GM19023 (cell line): ENCODE measurements around the gene MRM3.
"Not testable (repeated sequence)": the region's sequence is repeated elsewhere in the genome, so short reads cannot be mapped to it uniquely, and the experiment has no call there.

ENCODE experiments used
- ATAC-seq: cut with Tn5 transposase; IDR thresholded peaks from one replicate; pipeline ENCODE4 v1.9.1; 2021; ENCODE audit warnings: mild to moderate bottlenecking, moderate library complexity; ENCODE audit not compliant: unreplicated experiment

MRM3 gene

DNA sequence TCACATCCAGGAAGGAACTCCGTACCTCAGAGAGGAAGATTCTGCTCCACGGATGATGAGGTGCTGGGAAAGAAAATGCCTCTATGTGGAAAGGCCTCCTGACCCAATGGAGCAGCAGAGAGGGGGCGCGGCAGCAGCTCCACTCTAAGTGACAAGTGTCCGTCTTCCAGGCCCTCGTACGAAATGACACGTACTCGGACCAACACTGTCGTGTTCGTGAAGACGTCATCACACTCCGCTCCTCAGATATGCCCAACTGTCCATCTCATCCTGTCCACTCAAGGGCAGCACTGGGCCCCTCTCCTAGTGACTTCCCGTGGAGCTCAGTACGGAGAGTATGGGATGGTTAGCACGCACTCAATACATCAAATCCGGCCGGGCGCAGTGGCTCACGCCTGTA lies 32.2 kb downstream of the MRM3 start:
- no peak for ATAC-seq

DNA sequence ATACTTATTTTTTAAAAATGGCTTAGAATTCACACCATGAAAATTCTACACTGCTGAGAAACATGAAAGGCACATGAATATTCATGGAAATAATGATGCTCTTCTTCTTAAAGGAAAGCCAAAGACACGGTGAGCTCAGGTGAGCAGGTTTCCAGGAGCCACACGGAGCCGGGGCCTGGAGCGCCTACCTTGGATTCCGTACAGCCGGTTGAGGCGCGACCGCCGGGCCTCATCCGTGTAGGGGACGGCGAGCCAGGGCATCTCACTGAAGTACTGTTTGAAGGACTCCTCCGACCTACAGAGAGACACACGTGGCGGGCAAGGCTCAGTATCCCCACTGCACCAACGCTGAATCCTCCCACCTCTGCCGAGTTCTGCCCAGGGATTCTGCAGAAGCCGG lies 37.1 kb downstream of the MRM3 start:
- no peak for ATAC-seq

DNA sequence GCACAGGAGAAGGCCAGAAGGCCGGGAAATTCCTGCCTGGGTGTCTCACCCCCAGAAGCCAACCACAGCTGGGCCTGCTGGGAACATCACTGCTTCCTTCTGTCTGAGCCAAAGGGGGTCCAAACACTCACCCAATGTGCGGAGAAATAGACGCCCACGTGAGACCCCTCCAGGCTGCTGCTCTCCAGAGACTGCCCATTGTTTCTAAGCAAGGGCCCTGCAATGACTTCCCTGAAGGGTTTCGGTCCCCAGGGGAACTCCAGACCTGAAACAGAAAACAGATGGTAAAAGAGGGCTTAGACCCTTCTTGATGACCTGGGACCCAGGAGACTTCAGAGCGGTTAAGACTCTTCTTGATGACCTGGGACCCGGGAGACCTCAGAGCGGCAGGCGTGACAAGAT lies 41.3 kb downstream of the MRM3 start:
- no peak for ATAC-seq

DNA sequence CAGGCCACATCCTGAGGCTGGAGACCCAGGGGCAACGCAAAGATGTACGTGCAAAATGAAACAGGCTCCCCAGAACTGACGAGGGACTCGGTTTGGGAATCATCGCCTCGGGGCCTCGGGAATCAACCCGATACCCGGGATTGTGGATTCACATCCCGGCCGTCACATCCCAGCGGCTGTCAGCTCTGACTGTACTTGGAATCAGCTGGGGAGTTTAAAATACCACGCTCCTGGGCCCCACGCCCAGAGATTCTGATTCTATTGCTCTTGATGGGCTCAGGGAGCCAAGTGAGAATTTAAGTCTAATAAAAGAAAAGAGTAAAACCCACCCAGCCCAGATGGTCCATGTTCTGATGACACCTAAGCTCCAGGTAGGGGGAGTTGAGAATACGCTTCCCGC lies 42.2 kb downstream of the MRM3 start:
- no peak for ATAC-seq

DNA sequence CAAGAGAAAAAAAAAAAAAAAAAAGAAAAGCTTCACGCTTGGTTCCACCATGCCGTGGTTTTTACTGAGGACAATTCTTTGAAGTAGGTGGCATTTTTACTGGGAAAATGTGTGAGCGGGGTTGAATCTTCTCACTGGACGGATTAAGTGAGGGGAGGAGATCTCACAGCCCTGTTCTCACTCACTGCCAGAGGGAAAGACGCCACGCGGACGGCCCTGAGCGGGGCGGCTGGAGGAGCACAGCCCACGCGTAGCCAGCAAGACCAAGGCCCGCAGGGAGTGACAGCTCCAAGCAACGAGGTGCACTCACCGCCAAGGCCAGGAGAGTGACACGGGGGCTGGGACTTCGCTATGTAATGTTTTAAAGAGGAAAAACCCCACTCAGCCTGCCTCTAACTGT lies 43.1 kb downstream of the MRM3 start:
- no peak for ATAC-seq

DNA sequence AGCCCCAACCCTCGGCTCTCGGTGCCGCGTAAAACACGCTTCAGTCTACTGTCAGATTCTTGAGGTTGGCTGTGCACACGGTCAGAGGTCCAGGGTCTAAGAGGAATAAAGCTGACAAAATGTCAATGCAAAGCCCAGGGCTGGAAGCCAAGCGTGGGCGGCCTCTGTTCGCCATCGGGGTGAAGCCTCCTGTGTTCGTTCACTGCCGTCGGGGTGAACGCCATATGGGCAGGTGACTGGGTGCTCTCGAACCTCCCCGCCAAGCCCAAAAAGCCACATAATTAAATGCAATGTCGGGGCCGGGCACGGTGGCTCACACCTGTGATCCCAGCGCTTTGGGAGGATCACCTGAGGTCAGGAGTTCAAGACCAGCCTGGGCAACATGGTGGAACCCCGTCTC lies 44.6 kb downstream of the MRM3 start:
- ATAC-seq: no peak

DNA sequence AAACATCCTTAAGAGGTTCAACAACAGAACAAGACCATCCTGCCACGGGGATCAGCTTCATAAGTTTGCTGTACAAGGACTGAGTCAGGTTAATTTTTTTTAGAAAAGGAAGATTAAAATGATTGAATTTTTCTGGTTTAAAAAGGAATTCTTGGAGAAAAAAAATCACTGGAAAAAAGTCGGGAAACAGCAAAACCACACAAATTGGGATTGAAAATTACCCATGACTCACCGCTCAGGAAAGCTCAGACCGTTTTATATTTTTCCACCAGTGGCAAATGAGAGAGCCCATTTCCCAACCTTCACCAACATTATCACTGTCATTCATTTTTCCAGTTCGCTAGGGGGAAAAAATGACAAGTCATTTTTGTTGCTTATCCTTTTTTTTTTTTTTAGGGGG lies 46.6 kb downstream of the MRM3 start:
- no peak for ATAC-seq

DNA sequence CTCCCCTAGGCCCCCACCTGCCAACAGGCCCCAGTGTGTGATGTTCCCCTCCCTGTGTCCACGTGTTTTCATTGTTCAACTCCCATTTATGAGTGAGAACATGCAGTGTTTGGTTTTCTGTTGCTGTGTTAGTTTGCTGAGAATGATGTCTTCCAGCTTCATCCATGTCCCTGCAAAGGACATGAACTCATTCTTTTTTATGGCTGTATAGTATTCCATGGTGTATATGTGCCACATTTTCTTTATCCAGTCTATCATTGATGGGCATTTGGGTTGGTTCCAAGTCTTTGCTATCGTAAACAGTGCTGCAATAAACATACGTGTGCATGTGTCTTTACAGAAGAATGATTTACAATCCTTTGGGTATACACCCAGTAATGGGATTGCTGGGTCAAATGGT lies 47.5 kb downstream of the MRM3 start:
- ATAC-seq: not testable (repeated sequence)

DNA sequence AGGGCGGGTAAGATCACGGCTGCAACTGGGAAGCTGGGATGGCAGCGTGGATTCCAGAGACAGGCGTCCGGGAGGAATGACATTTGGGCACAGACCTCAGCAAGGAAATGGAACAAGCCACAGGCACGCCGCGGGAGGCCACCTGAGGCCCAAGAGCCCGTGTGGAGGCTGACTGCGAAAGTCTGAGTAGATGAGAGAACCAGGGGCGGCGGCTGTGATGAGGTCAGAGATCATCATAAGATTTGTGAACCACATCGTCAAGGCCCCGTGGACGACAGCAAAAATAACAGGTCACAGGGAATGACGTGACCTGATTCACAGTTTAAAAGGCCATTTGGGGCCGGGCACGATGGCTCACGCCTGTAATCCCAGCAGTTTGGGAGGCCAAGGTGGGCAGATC lies 48.2 kb downstream of the MRM3 start:
- no peak for ATAC-seq

DNA sequence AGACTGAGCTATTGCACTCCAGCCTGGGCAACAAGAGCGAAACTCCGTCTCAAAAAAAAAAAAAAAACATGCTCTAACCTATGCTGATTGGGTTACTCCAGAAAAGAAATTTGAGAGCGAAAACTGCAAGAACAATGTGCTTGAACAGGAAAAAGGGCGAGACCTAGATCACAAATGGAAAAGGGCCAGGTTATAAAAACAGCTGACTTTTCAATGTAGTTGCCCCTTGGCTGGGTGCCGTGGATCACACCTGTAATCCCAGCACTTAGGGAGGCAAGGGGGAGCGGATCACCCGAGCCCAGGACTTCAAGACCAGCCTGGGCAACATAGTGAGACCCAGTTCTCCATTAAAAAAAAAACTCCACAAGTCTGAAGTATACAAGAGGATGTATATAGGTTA lies 48.8 kb downstream of the MRM3 start:
- ATAC-seq: no peak

DNA sequence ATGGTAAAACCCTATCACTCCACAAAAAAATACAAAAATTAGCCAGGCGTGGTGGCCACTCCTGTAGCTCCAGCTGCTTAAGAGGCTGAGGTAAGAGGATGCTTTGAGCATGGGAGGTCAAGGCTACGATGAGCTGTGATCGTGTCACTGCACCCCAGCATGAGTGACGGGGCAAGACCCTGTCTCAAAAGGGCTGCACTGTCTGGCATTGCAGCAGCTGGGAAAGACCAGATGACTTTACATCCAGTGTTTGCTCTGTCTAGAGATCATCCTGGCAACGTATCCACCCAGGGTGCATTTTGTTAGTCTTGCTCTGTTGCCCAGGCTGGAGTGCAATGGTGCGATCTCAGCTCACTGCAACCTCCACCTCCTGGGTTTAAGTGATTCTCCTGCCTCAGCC lies 52.0 kb downstream of the MRM3 start:
- ATAC-seq: no peak

DNA sequence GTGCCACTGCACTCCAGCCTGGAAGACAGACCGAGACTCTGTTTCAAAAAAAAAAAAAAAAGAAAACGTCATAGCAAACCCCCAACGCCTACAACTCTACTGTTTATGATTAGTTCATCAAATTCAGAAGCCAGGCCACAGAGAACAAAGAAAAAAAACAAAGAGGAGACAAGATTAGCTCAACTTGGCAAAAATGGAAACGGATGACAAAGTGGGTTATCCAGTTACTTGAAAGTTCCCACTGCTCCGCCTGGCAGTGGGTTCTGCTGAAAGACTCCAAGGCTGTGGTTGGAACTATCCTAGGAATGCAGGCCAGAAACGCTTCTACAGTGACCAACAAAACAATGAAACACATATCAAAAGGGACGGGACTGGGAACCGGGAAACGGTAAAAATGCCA lies 53.1 kb downstream of the MRM3 start:
- ATAC-seq: no peak

DNA sequence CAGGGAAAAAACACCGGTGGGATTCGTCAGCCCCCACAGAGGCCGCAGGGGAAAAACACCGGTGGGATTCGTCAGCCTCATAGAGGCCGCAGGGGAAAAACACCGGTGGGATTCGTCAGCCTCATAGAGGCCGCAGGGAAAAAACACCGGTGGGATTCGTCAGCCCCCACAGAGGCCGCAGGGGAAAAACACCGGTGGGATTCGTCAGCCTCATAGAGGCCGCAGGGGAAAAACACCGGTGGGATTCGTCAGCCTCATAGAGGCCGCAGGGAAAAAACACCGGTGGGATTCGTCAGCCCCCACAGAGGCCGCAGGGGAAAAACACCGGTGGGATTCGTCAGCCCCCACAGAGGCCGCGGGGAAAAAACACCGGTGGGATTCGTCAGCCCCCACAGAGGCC lies 53.6 kb downstream of the MRM3 start:
- not testable (repeated sequence) for ATAC-seq

DNA sequence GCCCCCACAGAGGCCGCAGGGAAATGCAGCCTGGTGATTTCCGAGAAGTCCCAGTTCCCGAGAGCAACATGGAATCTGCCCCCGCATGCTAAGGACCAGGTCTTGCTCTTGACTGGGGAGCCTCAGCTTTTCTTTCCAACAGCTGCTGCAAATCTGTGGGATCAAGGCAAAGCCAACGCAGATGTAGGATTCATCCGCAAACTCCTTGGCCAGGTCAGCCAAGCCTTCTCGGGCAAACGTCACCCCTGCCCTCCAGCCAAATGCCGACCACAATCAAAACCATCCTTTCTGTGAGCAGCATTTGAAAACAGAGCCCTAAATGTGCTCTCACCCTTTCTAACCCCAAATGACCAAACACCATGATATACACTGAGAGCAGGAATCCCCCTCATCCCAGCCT lies 54.0 kb downstream of the MRM3 start:
- ATAC-seq: no peak

DNA sequence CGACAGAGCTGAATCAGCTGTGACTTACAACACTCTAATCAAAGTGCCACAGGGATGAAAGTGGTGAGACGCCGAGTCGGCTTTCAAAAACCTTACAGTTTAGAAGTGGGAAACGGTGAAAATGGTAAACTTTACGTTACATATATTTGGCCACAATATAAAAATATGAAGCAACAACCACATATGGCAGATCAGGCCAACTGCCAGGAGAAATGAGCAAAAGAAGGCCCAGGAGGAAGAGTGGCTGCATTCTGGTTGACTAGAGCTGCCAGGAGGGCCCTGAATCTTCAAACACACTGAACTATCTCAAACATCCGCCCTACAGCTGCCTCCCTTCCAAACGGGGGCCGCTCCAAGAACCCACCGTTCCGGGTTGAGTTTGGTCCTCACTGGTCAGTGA lies 56.3 kb downstream of the MRM3 start:
- ATAC-seq: no peak

DNA sequence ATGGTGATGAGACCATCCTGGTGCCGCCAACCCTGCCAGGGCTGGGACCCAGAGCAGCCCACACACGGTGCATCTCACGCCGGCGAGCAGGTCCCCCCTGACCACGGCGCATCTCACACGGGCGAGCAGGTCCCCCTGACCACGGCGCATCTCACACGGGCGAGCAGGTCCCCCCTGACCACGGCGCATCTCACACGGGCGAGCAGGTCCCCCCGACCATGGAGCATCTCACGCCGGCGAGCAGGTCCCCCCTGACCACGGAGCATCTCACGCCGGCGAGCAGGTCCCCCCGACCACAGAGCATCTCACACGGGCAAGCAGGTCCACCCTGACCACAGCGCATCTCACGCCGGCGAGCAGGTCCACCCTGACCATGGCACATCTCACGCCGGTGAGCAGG lies 59.2 kb downstream of the MRM3 start:
- ATAC-seq: no peak
